Retina (tissue), 1 donor: ENCODE results near the gene GPR107.

Experiments
- DNase-seq: peaks from one replicate; pipeline ENCODE4 v3.0.0-alpha.2; 2016

The GPR107 gene

GRCh38 chr9:130188860-130189481, 135.3 kb downstream of the GPR107 start:
- no peak for DNase-seq
